Spleen (tissue), 11 donors: ENCODE measurements around the gene EBPL. TPM values are rescaled to one million over a fixed set of nuclear protein-coding genes. Genes with fewer than 3 reads are reported as not detected.

Experiments used
- DNase-seq: peaks from one replicate; pipeline ENCODE4 v3.0.0-alpha.2; 2020
- H3K27ac ChIP-seq, 8 donors: fragments of 200-600 bp; sonication (generic) in 7 of 8; 1 replicate in 4 of 8; 2 replicates in 4 of 8; pipeline versions ENCODE4 v1.5.0 to v1.8.0; 2016 to 2021; ENCODE audit warnings: inconsistent platforms in 4 of 8, mild to moderate bottlenecking in 4 of 8, moderate library complexity in 1 of 8
- H3K27me3 ChIP-seq, 7 donors: fragments of 200-600 bp; sonication (generic) in 6 of 7; replicated peaks in 1 of 7; 1 replicate in 4 of 7; 2 replicates in 3 of 7; pipeline versions ENCODE4 v1.5.0 to v1.8.0; 2016 to 2021; ENCODE audit warnings: inconsistent platforms in 3 of 7, mild to moderate bottlenecking in 1 of 7
- H3K36me3 ChIP-seq, 6 donors: fragments of 200-600 bp; sonication (generic) in 5 of 6; 1 replicate in 4 of 6; 2 replicates in 2 of 6; pipeline versions ENCODE4 v1.5.0 to v1.8.0; 2016 to 2021; ENCODE audit warnings: inconsistent platforms in 2 of 6
- H3K4me1 ChIP-seq, 6 donors: fragments of 200-600 bp; sonication (generic) in 5 of 6; 1 replicate in 3 of 6; 2 replicates in 3 of 6; pipeline versions ENCODE4 v1.5.0 to v1.8.0; 2016 to 2021; ENCODE audit warnings: inconsistent platforms in 3 of 6
- H3K4me3 ChIP-seq, 8 donors: fragments of 200-600 bp; sonication (generic) in 7 of 8; 1 replicate in 4 of 8; 2 replicates in 4 of 8; pipeline versions ENCODE4 v1.5.0 to v1.8.0; 2016 to 2021; ENCODE audit warnings: inconsistent platforms in 4 of 8, mild to moderate bottlenecking in 4 of 8, moderate library complexity in 2 of 8
- H3K9me3 ChIP-seq, 8 donors: fragments of 200-600 bp; sonication (generic) in 7 of 8; 1 replicate in 4 of 8; 2 replicates in 4 of 8; pipeline versions ENCODE4 v1.5.0 to v1.8.0; 2016 to 2021; ENCODE audit warnings: inconsistent platforms in 4 of 8
- CTCF ChIP-seq, 11 experiments: fragments of 200-600 bp in 7 of 11; fragments of 450-650 bp in 4 of 11; sonication (generic) in 4 of 11; IDR thresholded peaks in 8 of 11; conservative IDR thresholded peaks in 3 of 11; 1 replicate in 7 of 11; 2 replicates in 4 of 11; pipeline versions ENCODE4 v1.4.0 to v1.8.0; 2016 to 2021; ENCODE audit warnings: antibody characterized with exemption in 11 of 11, inconsistent platforms in 4 of 11, mild to moderate bottlenecking in 1 of 11
- POLR2A ChIP-seq, 3 donors: fragments of 450-650 bp; IDR thresholded peaks; one replicate each; pipeline ENCODE4 v1.5.1; 2017; ENCODE audit warnings: antibody characterized with exemption in 3 of 3, mild to moderate bottlenecking in 1 of 3
- POLR2AphosphoS5 ChIP-seq, 3 donors: sonication (generic); formaldehyde crosslinking; IDR thresholded peaks; one replicate each; pipeline ENCODE4 v1.5.1; 2017; ENCODE audit warnings: antibody characterized with exemption in 3 of 3
- WGBS, 5 donors: extraction: QIAGEN DNeasy Blood & Tissue Kit in 3 of 5; methylation state at CpG; one replicate each; pipeline versions ENCODE4 v1.1.5 to v1.1.7; 2013 to 2018; 5-methylcytosine and 5-hydroxymethylcytosine counted together
- intact Hi-C: fragments of 100-400 bp; cut with DNase I; formaldehyde crosslinking; loops from one replicate; pipeline ENCODE4 v1.15.0; 2023; ENCODE audit warnings: low total_unique reads
- polyA plus RNA-seq, 3 donors: library from polyadenylated mRNA; stranded (reverse); fragments of 200-250 nt; gene quantifications; one replicate each; pipeline ENCODE4 v1.2.1, GENCODE V29; 2013
- total RNA-seq, 7 donors: library from RNA; depleted of rRNA in 3 of 7; stranded (reverse); fragments of >200 nt in 3 of 7; fragmentation: NEBNext Ultra II Directional in 4 of 7; extraction: Animal tissue kit (Norgen Biotek cat#: 25700) in 4 of 7; gene quantifications; one replicate each; pipeline versions ENCODE4 v1.1.0 to v1.2.1, GENCODE V29; 2016 to 2021
- donor health status: healthy with polysubstance abuse.
- donor health status: DM: no; HTN: no; CAD: no; lungs with moderate emphysema.
- donor health status: DM: no; HTN: no; CAD: no.
- donor health status: Bipolar disorder and iron deficiency.
- donor health status: healthy.
- donor health status: DM: no; HTN: no; CAD: no.
- donor health status: DM: yes; HTN: yes; CAD: no.

EBPL gene
- total and polyA plus RNA-seq, 10 donors, result 20.1 to 69.4 (median 33.8) TPM

DNA sequence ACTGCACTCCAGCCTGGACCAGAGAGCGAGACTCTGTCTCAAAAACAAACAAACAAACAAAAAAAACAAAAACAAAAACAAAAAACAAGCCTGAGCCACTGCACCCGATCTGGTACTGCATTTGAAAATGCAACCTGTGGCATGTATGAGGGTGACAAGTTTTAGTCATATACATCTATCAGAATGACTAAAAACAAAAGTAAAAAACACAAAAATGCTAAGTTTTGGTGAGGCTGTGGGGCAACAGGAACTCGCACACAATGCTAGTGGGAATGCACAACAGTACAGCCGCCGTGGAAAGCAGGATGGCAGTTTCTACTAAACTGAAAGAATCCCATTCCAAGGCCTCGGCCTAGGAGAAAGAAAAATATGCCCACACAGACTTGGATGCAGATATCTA is 7.8 kb downstream of the EBPL start:
- Histone ChIP-seq H3K36me3 (peaks cover 0 to 24% (median 0%) of the 10 kb centered on the region in 6 donors), H3K9me3 (no peaks in the 10 kb centered on the region), H3K4me1 (no peaks in the 10 kb centered on the region), H3K27me3 (no peaks in the 10 kb centered on the region), H3K4me3 (no peak overlapping the region), H3K27ac (no peak overlapping the region)
- WGBS, 5 donors, result 67 to 80% (median 75%) methylated on average over 6 of the region's 6 CpGs
- TF ChIP-seq CTCF (IDR thresholded peaks at IDR 0.05 in 8 of 11, conservative IDR thresholded peaks at IDR 0.05 in 3 of 11) (no peak), POLR2AphosphoS5 (IDR thresholded peaks at IDR 0.05) (no peak), POLR2A (IDR thresholded peaks at IDR 0.05) (no peak)
- intact Hi-C loops, result no loop called here
- DNase-seq, result no peak

DNA sequence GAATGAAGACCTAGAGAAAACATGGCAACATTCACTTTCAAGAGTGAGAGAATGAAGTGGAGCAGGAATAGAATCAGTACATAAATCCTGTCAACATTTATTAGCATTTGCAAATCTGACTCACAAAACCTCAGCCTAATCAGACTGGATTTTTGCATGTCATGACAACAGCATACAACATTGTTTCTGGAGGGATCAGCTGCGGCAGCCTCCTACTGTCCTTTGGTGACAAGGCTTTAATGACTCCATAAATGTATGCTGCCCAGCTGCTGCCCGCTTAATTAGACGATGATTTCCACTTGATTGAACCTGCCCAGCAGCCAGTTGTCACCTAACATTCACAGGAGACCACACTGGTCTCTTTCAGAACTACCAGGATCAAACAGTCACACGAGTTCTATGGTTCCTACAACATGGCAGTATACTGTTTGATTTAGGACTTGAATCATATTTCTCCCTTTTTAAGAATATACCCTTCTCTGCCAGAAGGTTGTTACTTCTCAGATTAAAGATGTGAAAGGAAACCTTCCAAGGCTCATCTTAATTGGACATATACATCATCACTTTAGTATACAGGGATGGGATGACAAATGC is 9.3 kb downstream of the EBPL start:
- TF ChIP-seq CTCF (IDR thresholded peaks at IDR 0.05 in 8 of 11, conservative IDR thresholded peaks at IDR 0.05 in 3 of 11), result no peak
- TF ChIP-seq POLR2A (IDR thresholded peaks at IDR 0.05), result no peak
- TF ChIP-seq POLR2AphosphoS5 (IDR thresholded peaks at IDR 0.05), result no peak
- WGBS, 5 donors, result 77 to 88% (median 83%) methylated on average over 4 of the region's 4 CpGs
- peaks cover 0 to 22% (median 0%) of the 10 kb centered on the region in 6 donors for H3K36me3 ChIP-seq
- no peak overlapping the region for H3K27ac ChIP-seq
- no peaks in the 10 kb centered on the region for H3K9me3 ChIP-seq
- DNase-seq, result no peak
- no peaks in the 10 kb centered on the region for H3K27me3 ChIP-seq
- no peaks in the 10 kb centered on the region for H3K4me1 ChIP-seq
- intact Hi-C loops, result no loop called here
- no peak overlapping the region for H3K4me3 ChIP-seq

DNA sequence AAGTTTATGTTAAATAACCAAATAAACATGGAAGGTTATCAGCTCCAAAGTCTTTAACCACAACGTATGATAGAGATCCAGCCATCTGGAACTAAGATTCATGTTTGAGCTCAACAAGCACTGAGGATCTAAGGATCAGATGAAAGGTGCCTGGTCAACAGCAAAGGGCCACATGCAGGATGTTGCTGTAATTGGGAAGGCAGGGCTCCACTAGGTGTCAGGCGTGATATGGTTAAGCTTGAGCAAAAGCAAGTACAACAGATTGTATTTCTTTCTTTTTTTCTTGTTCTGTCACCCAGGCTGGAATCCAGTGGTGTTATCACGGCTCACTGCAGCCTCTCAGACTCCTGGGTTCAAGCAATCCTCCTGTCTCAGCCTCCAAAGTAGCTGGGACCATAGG is 12.0 kb downstream of the EBPL start:
- peaks cover 0 to 5% (median 0%) of the 10 kb centered on the region in 6 donors for H3K4me1 ChIP-seq
- TF ChIP-seq POLR2A (IDR thresholded peaks at IDR 0.05) (no peak), POLR2AphosphoS5 (IDR thresholded peaks at IDR 0.05) (no peak), CTCF (IDR thresholded peaks at IDR 0.05 in 8 of 11, conservative IDR thresholded peaks at IDR 0.05 in 3 of 11) (no peak)
- no peak for DNase-seq
- WGBS, 5 donors, result 66 to 79% (median 74%) methylated on average over 3 of the region's 3 CpGs
- no peak overlapping the region for H3K27ac ChIP-seq
- no peak overlapping the region for H3K4me3 ChIP-seq
- H3K9me3 ChIP-seq, result no peaks in the 10 kb centered on the region
- intact Hi-C loops, result no loop called here
- no peaks in the 10 kb centered on the region for H3K27me3 ChIP-seq
- H3K36me3 ChIP-seq, result peaks cover 0 to 12% (median 0%) of the 10 kb centered on the region in 6 donors

GRCh38 chr13:49678191-49678914 is 12.9 kb downstream of the EBPL start:
- no peaks in the 10 kb centered on the region for H3K9me3 ChIP-seq

More at GRCh38 chr13:49678191-49678914, 12.9 kb downstream of the EBPL start:
- no peak for TF ChIP-seq POLR2A (IDR thresholded peaks at IDR 0.05)
- TF ChIP-seq CTCF (IDR thresholded peaks at IDR 0.05 in 8 of 11, conservative IDR thresholded peaks at IDR 0.05 in 3 of 11), result no peak
- TF ChIP-seq POLR2AphosphoS5 (IDR thresholded peaks at IDR 0.05), result no peak
- 95 to 98% (median 97%) methylated on average over 23 to 48 of the region's 48 CpGs for WGBS, 5 donors
- DNase-seq, result no peak
- Histone ChIP-seq H3K36me3 (peaks cover 0 to 12% (median 0%) of the 10 kb centered on the region in 6 donors), H3K4me1 (peaks cover 0 to 5% (median 0%) of the 10 kb centered on the region in 6 donors), H3K27ac (no peak overlapping the region), H3K27me3 (no peaks in the 10 kb centered on the region), H3K4me3 (no peak overlapping the region)
- intact Hi-C loops, result no loop called here
